Testis (tissue), 3 donors: ENCODE measurements around the gene GJA1. TPM values are rescaled to one million over a fixed set of nuclear protein-coding genes. Genes with fewer than 3 reads are reported as not detected.

Experiments used
- DNase-seq: peaks from one replicate; pipeline ENCODE4 v3.0.0-alpha.2; 2019
- H3K27ac ChIP-seq, 2 donors: fragments of 200-600 bp; sonication (generic); one replicate each; pipeline ENCODE4 v1.5.1; 2019
- H3K27me3 ChIP-seq: fragments of 200-600 bp; sonication (generic); one replicate; pipeline ENCODE4 v1.5.1; 2019
- H3K36me3 ChIP-seq: fragments of 200-600 bp; sonication (generic); one replicate; pipeline ENCODE4 v1.5.1; 2017; ENCODE audit warnings: low read depth; ENCODE audit errors: missing control alignments
- H3K4me1 ChIP-seq: fragments of 200-600 bp; sonication (generic); one replicate; pipeline ENCODE4 v1.5.1; 2019
- H3K4me3 ChIP-seq, 2 donors: fragments of 200-600 bp; sonication (generic); one replicate each; pipeline ENCODE4 v1.5.1; 2017 to 2019
- H3K9me3 ChIP-seq: fragments of 200-600 bp; sonication (generic); one replicate; pipeline ENCODE4 v1.5.1; 2017
- CTCF ChIP-seq, 3 experiments: fragments of 450-650 bp in 2 of 3; fragments of 200-600 bp in 1 of 3; sonication (generic) in 1 of 3; IDR thresholded peaks; one replicate each; pipeline ENCODE4 v1.5.1; 2016 to 2019; ENCODE audit warnings: antibody characterized with exemption in 3 of 3, mild to moderate bottlenecking in 2 of 3, moderate library complexity in 1 of 3
- POLR2A ChIP-seq: fragments of 450-650 bp; IDR thresholded peaks from one replicate; pipeline ENCODE4 v1.6.1; 2017; ENCODE audit warnings: antibody characterized with exemption, mild to moderate bottlenecking, moderate library complexity
- WGBS, 2 donors: methylation state at CpG; one replicate each; pipeline ENCODE4 v1.1.5; 2018; 5-methylcytosine and 5-hydroxymethylcytosine counted together
- intact Hi-C: fragments of 100-400 bp; cut with DNase I; formaldehyde crosslinking; loops from one replicate; pipeline ENCODE4 v1.15.1; 2023; ENCODE audit warnings: low total_unique reads
- polyA plus RNA-seq: library from polyadenylated mRNA; stranded (reverse); fragments of 350-450 nt; fragmentation: Illumina TruSeq; extraction: RNeasy Lipid Tissue Mini Kit (QIAGEN cat#74804); gene quantifications from one replicate; pipeline ENCODE4 v1.2.3, GENCODE V29; 2014; ENCODE audit warnings: low read depth, low replicate concordance; ENCODE audit not compliant: insufficient read depth
- total RNA-seq, 2 donors: library from RNA; depleted of rRNA; stranded (reverse); fragments of >200 nt; gene quantifications; one replicate each; pipeline ENCODE4 v1.2.3, GENCODE V29; 2016

The GJA1 gene
- total and polyA plus RNA-seq, 3 donors from 2014 or later: 61.0 to 81.2 (median 64.0) TPM

DNA sequence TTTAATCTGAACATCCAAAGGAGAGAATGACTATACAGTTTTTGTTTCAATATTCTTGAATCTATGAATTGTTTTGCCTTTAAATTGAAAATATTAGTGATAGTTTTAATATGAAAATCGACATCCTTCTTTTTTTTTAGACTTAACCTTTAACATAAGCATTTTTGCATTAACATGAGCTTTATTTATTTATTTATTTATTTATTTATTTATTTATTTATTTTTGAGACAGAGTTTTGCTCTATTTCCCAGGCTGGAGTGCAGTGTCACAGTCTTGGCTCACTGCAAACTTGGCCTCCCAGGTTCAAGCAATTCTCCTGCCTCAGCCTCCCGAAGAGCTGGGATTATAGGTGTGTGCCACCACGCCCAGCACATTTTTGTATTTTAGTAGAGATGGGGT, 27.6 kb downstream of the GJA1 start:
- DNase-seq: no peak
- H3K36me3 ChIP-seq: no peaks in the 10 kb centered on the region
- H3K4me1 ChIP-seq: no peaks in the 10 kb centered on the region
- H3K27me3 ChIP-seq: no peaks in the 10 kb centered on the region
- no peaks in the 10 kb centered on the region for H3K9me3 ChIP-seq
- no peak overlapping the region for H3K4me3 ChIP-seq
- no peak for TF ChIP-seq POLR2A
- TF ChIP-seq CTCF (IDR thresholded peaks at IDR 0.05): no peak
- 83 to 97% methylated on average over 3 of the region's 3 CpGs for WGBS, 2 donors
- intact Hi-C loops: no loop called here
- no peak overlapping the region for H3K27ac ChIP-seq

- intact Hi-C loops: no loop called here
- Histone ChIP-seq H3K27ac (no peak overlapping the region), H3K9me3 (no peaks in the 10 kb centered on the region), H3K4me1 (no peaks in the 10 kb centered on the region), H3K36me3 (no peaks in the 10 kb centered on the region), H3K27me3 (no peaks in the 10 kb centered on the region), H3K4me3 (no peak overlapping the region)
- WGBS, 2 donors: 94 to 96% methylated on average over 6 of the region's 6 CpGs
- DNase-seq: no peak
- no peak for TF ChIP-seq CTCF (IDR thresholded peaks at IDR 0.05)
- TF ChIP-seq POLR2A: no peak
Measured at GRCh38 chr6:121465101-121465500, 29.7 kb downstream of the GJA1 start.

DNA sequence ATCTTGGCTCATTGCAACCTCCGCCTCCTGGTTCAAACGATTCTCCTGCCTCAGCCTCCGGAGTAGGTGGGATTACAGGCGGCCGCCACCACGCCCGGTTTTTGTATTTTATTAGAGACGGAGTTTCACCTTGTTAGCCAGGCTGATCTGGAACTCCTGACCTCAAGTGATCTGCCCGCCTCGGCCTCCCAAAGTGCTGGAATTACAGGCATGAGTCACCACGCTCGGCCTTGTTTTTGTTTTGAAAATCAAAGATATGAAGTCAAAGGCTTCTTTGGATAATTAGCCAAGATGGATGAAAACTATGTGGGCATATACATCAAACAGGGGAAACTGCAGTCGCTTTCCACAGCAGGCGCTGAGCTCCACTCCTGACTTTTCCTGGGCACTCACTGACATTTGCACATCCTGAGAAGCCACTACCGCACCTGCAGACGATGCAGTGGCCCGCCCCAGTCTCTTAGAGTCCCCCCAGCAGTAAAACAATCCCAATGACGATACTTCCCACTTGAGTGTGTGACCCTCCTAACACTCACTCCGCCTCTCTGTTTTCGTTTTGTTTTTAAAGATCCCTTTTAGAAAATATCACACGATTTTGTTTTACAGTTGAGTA, 44.1 kb downstream of the GJA1 start:
- DNase-seq: no peak
- no peaks in the 10 kb centered on the region for H3K36me3 ChIP-seq
- no peak overlapping the region for H3K4me3 ChIP-seq
- TF ChIP-seq CTCF (IDR thresholded peaks at IDR 0.05) (no peak), POLR2A (no peak)
- intact Hi-C loops: no loop called here
- H3K27ac ChIP-seq: no peak overlapping the region
- 63 to 73% methylated on average over 21 of the region's 21 CpGs for WGBS, 2 donors
- no peaks in the 10 kb centered on the region for H3K9me3 ChIP-seq
- H3K27me3 ChIP-seq: no peaks in the 10 kb centered on the region
- H3K4me1 ChIP-seq: no peaks in the 10 kb centered on the region

DNA sequence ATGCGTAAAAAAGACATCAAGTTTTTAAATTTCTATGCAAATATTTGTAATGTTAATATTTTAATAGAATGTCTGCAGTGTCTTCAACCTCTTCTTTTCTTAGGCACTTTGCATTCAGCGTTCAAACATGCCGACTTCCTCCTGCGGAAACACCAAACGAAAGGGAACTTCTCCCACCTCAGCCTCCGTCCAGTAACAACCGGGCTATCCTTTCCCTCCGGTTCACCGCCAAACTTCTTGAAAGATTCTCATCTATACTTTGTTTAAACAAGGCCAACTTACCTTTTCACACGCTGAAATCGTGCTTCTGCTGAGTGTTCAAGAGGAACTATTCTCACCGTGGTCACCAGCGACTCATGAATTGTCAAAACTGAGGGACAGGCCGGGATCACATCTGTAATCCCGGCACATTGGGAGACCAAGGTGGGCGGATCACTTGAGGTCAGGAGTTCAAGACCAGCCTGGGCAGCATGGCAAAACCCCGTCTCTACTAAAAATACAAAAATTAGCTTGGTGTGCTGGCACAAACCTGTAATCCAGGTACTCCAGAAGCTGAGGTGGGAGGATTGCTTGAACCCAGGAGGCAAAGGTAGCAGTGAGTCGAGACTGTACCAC, 44.8 kb downstream of the GJA1 start:
- intact Hi-C loops: no loop called here
- Histone ChIP-seq H3K27me3 (no peaks in the 10 kb centered on the region), H3K4me1 (no peaks in the 10 kb centered on the region), H3K36me3 (no peaks in the 10 kb centered on the region), H3K27ac (no peak overlapping the region), H3K9me3 (no peaks in the 10 kb centered on the region), H3K4me3 (no peak overlapping the region)
- no peak for TF ChIP-seq CTCF (IDR thresholded peaks at IDR 0.05)
- TF ChIP-seq POLR2A: no peak
- whole genome bisulfite sequencing, 2 donors: 73 to 78% methylated on average over 18 of the region's 18 CpGs
- no peak for DNase-seq
